ENCODE data around the gene COL27A1.

DNA sequence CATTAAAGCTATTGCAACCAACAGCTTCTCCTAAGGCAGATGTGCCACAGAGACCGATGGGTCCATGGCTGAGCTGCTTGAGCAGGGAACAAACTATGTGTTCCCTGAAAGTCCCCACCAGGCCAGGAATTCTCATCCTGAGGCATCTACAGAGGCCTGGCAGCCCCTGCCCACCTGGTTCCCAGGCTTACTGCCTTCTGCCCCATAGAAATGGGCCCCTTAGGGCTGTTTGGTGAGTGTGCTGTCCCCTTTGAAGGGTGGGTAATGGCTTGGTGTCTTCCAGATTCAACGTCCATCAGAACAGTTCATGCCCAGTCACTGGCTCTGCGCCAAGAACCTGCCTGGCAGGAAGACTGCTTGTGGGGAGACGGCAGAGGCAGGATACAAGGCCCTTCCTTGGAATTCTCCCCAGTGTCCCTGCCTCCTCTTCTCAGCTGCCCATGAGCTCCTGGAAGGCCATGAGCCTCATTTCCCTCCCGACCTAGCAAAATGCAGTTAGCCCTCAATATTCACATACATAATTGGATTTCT, 3.8 kb upstream of the COL27A1 start:
- TF ChIP-seq EZH2 (IDR thresholded peaks at IDR 0.05; ENCODE audit: borderline replicate concordance, low read depth, low read length, severe bottlenecking): no peak
- TF ChIP-seq FOS (IDR thresholded peaks at IDR 0.05; ENCODE audit: borderline replicate concordance, insufficient read depth, low read length): no peak

All from endothelial cell of umbilical vein (primary cell).